Neural cell (in vitro differentiated cells): ENCODE measurements around the gene RBM4. TPM values are rescaled to one million over a fixed set of nuclear protein-coding genes. Genes with fewer than 3 reads are reported as not detected.

ENCODE experiments used
- H2AFZ ChIP-seq: fragments of 200-600, 300-800 bp; sonication (generic), shearing (Covaris generic); 2 replicates; pipeline ENCODE4 v1.6.0; 2014; ENCODE audit warnings: low read depth, mild to moderate bottlenecking, antibody characterized with exemption, low read length, moderate library complexity
- H3F3A ChIP-seq: fragments of 200-600 bp; shearing (Covaris generic); 2 replicates; pipeline ENCODE4 v1.6.1; 2016; ENCODE audit warnings: mild to moderate bottlenecking, moderate library complexity, mixed read lengths, antibody characterized with exemption, low read length; ENCODE audit not compliant: insufficient read depth, poor library complexity, severe bottlenecking
- H3K27ac ChIP-seq: fragments of 200-600, 300-800 bp; sonication (generic), shearing (Covaris generic); 2 replicates; pipeline ENCODE4 v1.5.1; 2014; ENCODE audit warnings: mild to moderate bottlenecking, low read length, moderate library complexity
- H3K27me3 ChIP-seq: fragments of 300-800, 200-600 bp; sonication (generic), shearing (Covaris generic); 2 replicates; pipeline ENCODE4 v1.6.0; 2014; ENCODE audit warnings: mild to moderate bottlenecking, low read depth, low read length, moderate library complexity; ENCODE audit not compliant: insufficient read depth
- H3K36me3 ChIP-seq: fragments of 300-800, 200-600 bp; sonication (generic), shearing (Covaris generic); 2 replicates; pipeline ENCODE4 v1.5.1; 2014; ENCODE audit warnings: mild to moderate bottlenecking, antibody characterized with exemption, low read length, moderate library complexity; ENCODE audit not compliant: insufficient read depth
- H3K4me2 ChIP-seq: fragments of 300-800, 200-600 bp; sonication (generic), shearing (Covaris generic); 2 replicates; pipeline ENCODE4 v1.6.0; 2014; ENCODE audit warnings: mild to moderate bottlenecking, low read length
- H3K4me3 ChIP-seq: fragments of 300-800, 200-600 bp; sonication (generic), shearing (Covaris generic); 2 replicates; pipeline ENCODE4 v1.5.1; 2014; ENCODE audit warnings: mild to moderate bottlenecking, low read length, moderate library complexity
- H3K79me2 ChIP-seq: fragments of 200-600 bp; shearing (Covaris generic); replicated peaks from 2 replicates; pipeline ENCODE4 v1.6.0; 2014; ENCODE audit warnings: mild to moderate bottlenecking, low read length, moderate library complexity; ENCODE audit not compliant: insufficient read depth
- H3K9ac ChIP-seq: fragments of 300-800, 200-600 bp; sonication (generic), shearing (Covaris generic); 2 replicates; pipeline ENCODE4 v1.6.1; 2016; ENCODE audit warnings: mild to moderate bottlenecking, low read length, mixed read lengths
- H3K9me2 ChIP-seq: fragments of 200-600 bp; shearing (Covaris generic); 2 replicates; pipeline ENCODE4 v1.6.1; 2016; ENCODE audit warnings: mild to moderate bottlenecking, low read length, mixed read lengths; ENCODE audit not compliant: insufficient read depth
- H3K9me3 ChIP-seq: fragments of 200-600, 300-800 bp; sonication (generic), shearing (Covaris generic); 2 replicates; pipeline ENCODE4 v1.6.1; 2016; ENCODE audit warnings: mild to moderate bottlenecking, mixed run types, low read length, moderate library complexity, mixed read lengths
- H4K20me1 ChIP-seq: fragments of 200-600 bp; shearing (Covaris generic); 2 replicates; pipeline ENCODE4 v1.6.1; 2016; ENCODE audit warnings: mild to moderate bottlenecking, mixed run types; ENCODE audit not compliant: insufficient read depth
- CTCF ChIP-seq: fragments of 450-650 bp; IDR thresholded peaks from 2 replicates; pipeline ENCODE4 v1.5.1; 2014; ENCODE audit warnings: antibody characterized with exemption, mild to moderate bottlenecking, moderate library complexity; ENCODE audit not compliant: poor library complexity, severe bottlenecking
- EP300 ChIP-seq: fragments of 450-650 bp; conservative IDR thresholded peaks from 2 replicates; pipeline ENCODE4 v1.6.1; 2014; ENCODE audit warnings: antibody characterized with exemption, mild to moderate bottlenecking, moderate library complexity; ENCODE audit not compliant: poor library complexity, severe bottlenecking
- EZH2 ChIP-seq: fragments of 200-600, 300-800 bp; shearing (Covaris generic), sonication (generic); IDR thresholded peaks from 2 replicates; pipeline ENCODE4 v1.6.1; 2014; ENCODE audit warnings: antibody characterized with exemption, low read length, borderline replicate concordance, mild to moderate bottlenecking; ENCODE audit not compliant: insufficient read depth, poor library complexity, severe bottlenecking
- MXI1 ChIP-seq: fragments of 450-650 bp; conservative IDR thresholded peaks from 2 replicates; pipeline ENCODE4 v1.6.1; 2014; ENCODE audit warnings: antibody characterized with exemption, mild to moderate bottlenecking; ENCODE audit not compliant: poor library complexity, severe bottlenecking
- POLR2AphosphoS5 ChIP-seq: IDR thresholded peaks from 2 replicates; pipeline ENCODE4 v1.6.1; 2012
- RAD21 ChIP-seq: fragments of 450-650 bp; conservative IDR thresholded peaks from 2 replicates; pipeline ENCODE4 v1.6.1; 2014; ENCODE audit warnings: antibody characterized with exemption, mild to moderate bottlenecking, moderate library complexity
- SMC3 ChIP-seq: fragments of 450-650 bp; conservative IDR thresholded peaks from 2 replicates; pipeline ENCODE4 v1.6.1; 2014; ENCODE audit warnings: antibody characterized with exemption, mild to moderate bottlenecking, moderate library complexity; ENCODE audit not compliant: poor library complexity
- TAF1 ChIP-seq: IDR thresholded peaks from 2 replicates; pipeline ENCODE4 v1.6.1; 2012; ENCODE audit warnings: low read depth
- polyA plus RNA-seq: library from polyadenylated mRNA; depleted of rRNA; stranded (reverse); fragments of >200 nt; gene quantifications from 2 replicates; pipeline ENCODE4 v1.2.3, GENCODE V29; 2014
- TF ChIP-seq, protein P1 (sequence below): IDR thresholded peaks from 2 replicates; pipeline ENCODE4 v1.6.1; 2012; ENCODE audit warnings: borderline replicate concordance

RBM4 gene
- polyA plus RNA-seq, 1 donor from 2014 or later: 456 TPM

DNA sequence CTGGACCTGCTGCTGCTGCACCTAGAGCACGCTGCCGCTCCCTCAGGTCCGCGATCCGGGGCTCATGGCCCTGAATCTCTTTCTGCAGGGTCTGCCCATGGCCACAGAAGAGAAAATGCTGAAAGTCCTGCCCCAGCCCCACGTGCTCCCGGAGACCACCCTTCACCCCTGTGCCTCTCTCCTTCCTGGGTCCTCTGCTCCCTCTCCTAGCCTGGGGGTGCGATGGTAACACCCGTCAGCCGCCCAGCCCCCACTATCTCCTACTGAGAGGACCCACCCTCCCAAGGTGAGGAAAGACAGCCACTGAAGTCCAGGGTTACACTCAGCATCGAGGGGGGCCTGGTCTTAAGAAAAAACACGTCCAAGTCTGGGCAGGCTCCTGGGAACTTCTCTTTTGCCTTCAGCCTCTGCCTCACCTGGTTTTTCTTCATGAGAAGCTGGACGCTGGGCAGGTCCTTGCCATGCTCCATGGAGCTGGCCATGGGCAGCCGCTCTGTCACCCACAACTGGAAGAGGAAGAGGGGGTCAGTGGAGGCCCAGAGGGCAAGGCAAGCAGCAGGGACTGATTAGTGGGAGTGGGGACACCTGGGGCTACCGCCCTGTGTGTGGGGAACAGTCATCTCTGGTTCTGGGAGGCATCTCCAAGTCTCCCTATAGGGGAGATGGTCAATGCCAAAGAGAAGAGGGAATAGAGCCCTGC, 55.0 kb downstream of the RBM4 start:
- Histone ChIP-seq H3K27me3 (no peaks in the 10 kb centered on the region), H4K20me1 (no peaks in the 10 kb centered on the region), H3K79me2 (no peaks in the 10 kb centered on the region), H3K36me3 (no peaks in the 10 kb centered on the region), H3K4me2 (no peak overlapping the region), H3K27ac (no peak overlapping the region), H3K9me2 (no peaks in the 10 kb centered on the region), H3F3A (no peaks in the 10 kb centered on the region), H2AFZ (no peak overlapping the region), H3K9me3 (no peaks in the 10 kb centered on the region), H3K4me3 (no peak overlapping the region), H3K9ac (no peak overlapping the region)
- TF ChIP-seq EZH2 (no peak), CTCF (no peak), POLR2AphosphoS5 (no peak), EP300 (no peak), RAD21 (no peak), MXI1 (no peak)

GRCh38 chr11:66694056-66694410, 55.5 kb downstream of the RBM4 start:
- no peaks in the 10 kb centered on the region for H4K20me1 ChIP-seq
- H3K9me3 ChIP-seq: no peaks in the 10 kb centered on the region
- no peaks in the 10 kb centered on the region for H3F3A ChIP-seq
- no peaks in the 10 kb centered on the region for H3K79me2 ChIP-seq
- no peak overlapping the region for H3K4me2 ChIP-seq
- no peak overlapping the region for H2AFZ ChIP-seq
- H3K9ac ChIP-seq: no peak overlapping the region
- no peaks in the 10 kb centered on the region for H3K9me2 ChIP-seq
- TF ChIP-seq CTCF (no peak), RAD21 (no peak), EP300 (no peak), TAF1 (no peak), EZH2 (no peak), POLR2AphosphoS5 (no peak), MXI1 (no peak), SMC3 (no peak)
- TF ChIP-seq, protein P1, sequence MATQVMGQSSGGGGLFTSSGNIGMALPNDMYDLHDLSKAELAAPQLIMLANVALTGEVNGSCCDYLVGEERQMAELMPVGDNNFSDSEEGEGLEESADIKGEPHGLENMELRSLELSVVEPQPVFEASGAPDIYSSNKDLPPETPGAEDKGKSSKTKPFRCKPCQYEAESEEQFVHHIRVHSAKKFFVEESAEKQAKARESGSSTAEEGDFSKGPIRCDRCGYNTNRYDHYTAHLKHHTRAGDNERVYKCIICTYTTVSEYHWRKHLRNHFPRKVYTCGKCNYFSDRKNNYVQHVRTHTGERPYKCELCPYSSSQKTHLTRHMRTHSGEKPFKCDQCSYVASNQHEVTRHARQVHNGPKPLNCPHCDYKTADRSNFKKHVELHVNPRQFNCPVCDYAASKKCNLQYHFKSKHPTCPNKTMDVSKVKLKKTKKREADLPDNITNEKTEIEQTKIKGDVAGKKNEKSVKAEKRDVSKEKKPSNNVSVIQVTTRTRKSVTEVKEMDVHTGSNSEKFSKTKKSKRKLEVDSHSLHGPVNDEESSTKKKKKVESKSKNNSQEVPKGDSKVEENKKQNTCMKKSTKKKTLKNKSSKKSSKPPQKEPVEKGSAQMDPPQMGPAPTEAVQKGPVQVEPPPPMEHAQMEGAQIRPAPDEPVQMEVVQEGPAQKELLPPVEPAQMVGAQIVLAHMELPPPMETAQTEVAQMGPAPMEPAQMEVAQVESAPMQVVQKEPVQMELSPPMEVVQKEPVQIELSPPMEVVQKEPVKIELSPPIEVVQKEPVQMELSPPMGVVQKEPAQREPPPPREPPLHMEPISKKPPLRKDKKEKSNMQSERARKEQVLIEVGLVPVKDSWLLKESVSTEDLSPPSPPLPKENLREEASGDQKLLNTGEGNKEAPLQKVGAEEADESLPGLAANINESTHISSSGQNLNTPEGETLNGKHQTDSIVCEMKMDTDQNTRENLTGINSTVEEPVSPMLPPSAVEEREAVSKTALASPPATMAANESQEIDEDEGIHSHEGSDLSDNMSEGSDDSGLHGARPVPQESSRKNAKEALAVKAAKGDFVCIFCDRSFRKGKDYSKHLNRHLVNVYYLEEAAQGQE: no peak
- no peak overlapping the region for H3K4me3 ChIP-seq
- H3K27me3 ChIP-seq: no peaks in the 10 kb centered on the region
- H3K27ac ChIP-seq: no peak overlapping the region
- no peaks in the 10 kb centered on the region for H3K36me3 ChIP-seq
